SK-N-SH (cell line): ENCODE results near the gene ZNF429. TPM values are rescaled to one million over a fixed set of nuclear protein-coding genes. Genes with fewer than 3 reads are reported as not detected.
"Not testable (repeated sequence)": the region's sequence is repeated elsewhere in the genome, so short reads cannot be mapped to it uniquely, and the experiment has no call there.

Experiments
- CTCF ChIA-PET: fragments of 300-600, 350-600 bp; formaldehyde crosslinking; extraction: SDS; loops from one replicate; lab custom pipeline; 2021; lab: Yijun Ruan, JAX
- POLR2A ChIA-PET: fragments of 350-600 bp; sonication (Branson Sonifier 250); formaldehyde crosslinking; extraction: SDS; loops from one replicate; lab custom pipeline; 2020; ENCODE audit warnings: antibody characterized with exemption, inconsistent platforms; lab: Yijun Ruan, JAX
- DNase-seq: peaks from one replicate; pipeline ENCODE4 v3.0.0; 2012
- H2AFZ ChIP-seq: fragments of 200-600 bp; sonication (generic); 2 replicates; pipeline ENCODE4 v1.8.1; 2016; ENCODE audit warnings: antibody characterized with exemption, mild to moderate bottlenecking, low read depth
- H3F3A ChIP-seq: fragments of 200-600 bp; sonication (generic); replicated peaks from 2 replicates; pipeline ENCODE3; 2016; ENCODE audit warnings: antibody characterized with exemption, mild to moderate bottlenecking; ENCODE audit not compliant: insufficient read depth
- H3K27ac ChIP-seq, 2 experiments: fragments of 200-500 bp in 1 of 2; fragments of 200-600 bp in 1 of 2; sonication (Bioruptor generic) in 1 of 2; sonication (generic), shearing (Covaris generic) in 1 of 2; 2 replicates each; pipeline versions ENCODE4 v1.5.1 to v1.6.1; 2014 to 2016; ENCODE audit warnings: low read depth in 2 of 2, inconsistent platforms in 1 of 2, low read length in 1 of 2, mild to moderate bottlenecking in 1 of 2, mixed read lengths in 1 of 2
- H3K27me3 ChIP-seq: fragments of 200-600 bp; sonication (generic), shearing (Covaris generic); 2 replicates; pipeline ENCODE4 v1.6.1; 2016; ENCODE audit warnings: mixed run types; ENCODE audit not compliant: insufficient read depth
- H3K36me3 ChIP-seq, 2 experiments: fragments of 200-500 bp in 1 of 2; fragments of 200-600 bp in 1 of 2; sonication (Bioruptor generic) in 1 of 2; sonication (generic) in 1 of 2; replicated peaks in 1 of 2; 2 replicates each; pipeline versions ENCODE3 to v1.5.1; 2014 to 2016; ENCODE audit warnings: low read length in 1 of 2, mild to moderate bottlenecking in 1 of 2; ENCODE audit not compliant: insufficient read depth in 2 of 2, control insufficient read depth in 1 of 2
- H3K4me1 ChIP-seq, 2 experiments: fragments of 200-500 bp in 1 of 2; fragments of 200-600 bp in 1 of 2; sonication (Bioruptor generic) in 1 of 2; sonication (generic), shearing (Covaris generic) in 1 of 2; 2 replicates each; pipeline versions ENCODE4 v1.5.1 to v1.6.1; 2014 to 2016; ENCODE audit warnings: low read depth in 1 of 2, low read length in 1 of 2, mixed run types in 1 of 2; ENCODE audit not compliant: insufficient read depth in 2 of 2, control insufficient read depth in 1 of 2
- H3K4me2 ChIP-seq: fragments of 200-600 bp; sonication (generic), shearing (Covaris generic); 2 replicates; pipeline ENCODE4 v1.6.1; 2017; ENCODE audit warnings: mixed run types
- H3K4me3 ChIP-seq, 2 experiments: fragments of 200-500 bp in 1 of 2; fragments of 200-600 bp in 1 of 2; sonication (Bioruptor generic) in 1 of 2; sonication (generic), shearing (Covaris generic) in 1 of 2; 2 replicates each; pipeline versions ENCODE4 v1.5.1 to v1.8.1; 2014 to 2016; ENCODE audit warnings: low read depth in 2 of 2, inconsistent platforms in 1 of 2, low read length in 1 of 2, mild to moderate bottlenecking in 1 of 2, mixed read lengths in 1 of 2, moderate library complexity in 1 of 2
- H3K79me2 ChIP-seq: fragments of 200-600 bp; sonication (generic); 2 replicates; pipeline ENCODE4 v1.8.1; 2017; ENCODE audit warnings: mild to moderate bottlenecking; ENCODE audit not compliant: insufficient read depth
- H3K9ac ChIP-seq: fragments of 200-600 bp; sonication (generic); 2 replicates; pipeline ENCODE4 v1.6.1; 2017; ENCODE audit warnings: mixed run types
- H3K9me2 ChIP-seq: fragments of 200-600 bp; sonication (generic); 2 replicates; pipeline ENCODE4 v1.6.1; 2017; ENCODE audit warnings: mixed run types
- H3K9me3 ChIP-seq: fragments of 200-600 bp; sonication (generic); 2 replicates; pipeline ENCODE4 v1.6.1; 2017; ENCODE audit warnings: mixed run types, mild to moderate bottlenecking, moderate library complexity
- H4K20me1 ChIP-seq: fragments of 200-600 bp; sonication (generic); 2 replicates; pipeline ENCODE4 v1.6.1; 2017; ENCODE audit warnings: mild to moderate bottlenecking, mixed run types; ENCODE audit not compliant: insufficient read depth
- EZH2phosphoT487 ChIP-seq: fragments of 200-600 bp; sonication (generic); IDR thresholded peaks from 2 replicates; pipeline ENCODE4 v1.6.1; 2017; ENCODE audit warnings: low read depth, mixed run types, mild to moderate bottlenecking, antibody characterized with exemption, moderate library complexity, borderline replicate concordance
- GATA2 ChIP-seq: sonication (generic); formaldehyde crosslinking; IDR thresholded peaks from 2 replicates; pipeline ENCODE4 v1.5.0; 2020; ENCODE audit warnings: mild to moderate bottlenecking, missing genetic modification reagents
- NRF1 ChIP-seq: IDR thresholded peaks from 2 replicates; pipeline ENCODE4 v1.6.1; 2012; ENCODE audit warnings: low read depth, mild to moderate bottlenecking, low read length
- RAD21 ChIP-seq: IDR thresholded peaks from 2 replicates; pipeline ENCODE4 v1.6.1; 2012; ENCODE audit warnings: mild to moderate bottlenecking, low read length
- RCOR1 ChIP-seq: fragments of 150-350 bp; IDR thresholded peaks from 2 replicates; pipeline ENCODE4 v1.6.1; 2017; ENCODE audit warnings: antibody characterized with exemption, low read length
- RFX5 ChIP-seq: IDR thresholded peaks from 2 replicates; pipeline ENCODE4 v1.6.1; 2012; ENCODE audit warnings: mild to moderate bottlenecking, improper control_type of control experiment, low read length
- TAF1 ChIP-seq: IDR thresholded peaks from 2 replicates; pipeline ENCODE4 v1.6.1; 2012; ENCODE audit warnings: low read depth, mild to moderate bottlenecking, low read length, moderate library complexity, borderline replicate concordance
- WGBS: methylation state at CpG from one replicate; pipeline ENCODE4 v1.1.6; 2017; ENCODE audit warnings: low lambda C conversion rate; 5-methylcytosine and 5-hydroxymethylcytosine counted together
- polyA plus RNA-seq, 3 experiments: library from polyadenylated mRNA; depleted of rRNA; stranded (reverse); fragments of >200 nt; gene quantifications; 2 replicates each; pipeline ENCODE4 v1.2.3, GENCODE V29; 2012

Gene ZNF429
- polyA plus RNA-seq, 1 of the 3 experiments (the other 2 are of a cell fraction): 5.6 TPM

- no peak for DNase-seq
- H4K20me1 ChIP-seq: no peaks in the 10 kb centered on the region
- no peaks in the 10 kb centered on the region for H3K9me3 ChIP-seq
- no peaks in the 10 kb centered on the region for H3K79me2 ChIP-seq
- no peak for TF ChIP-seq RAD21
- no peak for TF ChIP-seq RFX5
- TF ChIP-seq TAF1: no peak
- no peak for TF ChIP-seq EZH2phosphoT487
- TF ChIP-seq RCOR1: no peak
- peak overlapping the region in 1 of 2 experiments; percentile 48; a peak in 2 of 4 replicates for H3K27ac ChIP-seq
- CTCF ChIA-PET: no interaction called here
- H3F3A ChIP-seq: no peaks in the 10 kb centered on the region
- peaks cover 0 to 20% of the 10 kb centered on the region in 2 experiments; a peak in 2 of 4 replicates for H3K4me1 ChIP-seq
- no peak overlapping the region for H3K4me2 ChIP-seq
- H3K36me3 ChIP-seq: no peaks in the 10 kb centered on the region
- H3K9me2 ChIP-seq: no peaks in the 10 kb centered on the region
- H3K27me3 ChIP-seq: no peaks in the 10 kb centered on the region
- 33% methylated on average over 1 of the region's 1 CpG for WGBS
- H3K4me3 ChIP-seq: no peak overlapping the region
- no peak overlapping the region for H2AFZ ChIP-seq
- POLR2A ChIA-PET: interaction anchor here (1.0 kb wide), 1 partner anchor 16 kb away, joined by 3 read pairs; no protein-coding TSS in a partner anchor
- H3K9ac ChIP-seq: no peak overlapping the region
Measured at GRCh38 chr19:21602082-21602658, 96.8 kb downstream of the ZNF429 start.

DNA sequence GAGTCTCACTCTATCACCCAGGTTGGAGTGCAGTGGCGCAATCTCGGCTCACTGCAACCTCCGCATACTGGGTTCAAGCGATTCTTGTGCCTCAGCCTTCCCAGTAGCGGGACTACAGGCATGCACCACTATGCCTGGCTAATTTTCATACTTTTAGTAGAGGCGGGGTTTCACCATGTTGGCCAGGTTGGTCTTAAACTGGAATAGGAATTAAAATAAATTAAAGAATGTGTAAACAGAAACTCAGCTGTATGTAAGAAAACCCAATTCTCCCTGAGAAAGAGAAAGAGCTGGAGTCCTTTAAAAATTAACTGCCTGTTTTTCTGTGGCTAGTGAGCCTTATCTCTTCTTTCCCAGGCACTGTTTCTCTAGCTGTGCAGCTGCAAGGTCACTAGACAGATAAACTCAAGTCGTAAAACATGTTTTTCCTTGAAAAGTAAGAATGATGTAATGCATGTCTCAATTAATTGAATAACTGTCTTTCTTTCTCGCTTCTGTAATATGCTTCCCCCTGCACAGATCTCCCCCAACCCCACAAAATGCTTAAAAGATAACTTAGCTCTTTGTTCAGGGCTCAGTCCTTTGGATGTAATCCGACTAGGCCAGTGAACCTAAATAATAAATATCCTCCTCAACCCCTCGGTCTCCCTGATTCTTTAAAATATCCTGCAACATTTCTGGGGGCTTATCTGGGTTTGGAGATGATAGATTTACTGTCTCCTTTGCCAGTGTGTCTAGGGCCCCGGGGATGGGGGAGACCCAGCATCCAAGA is 97.4 kb downstream of the ZNF429 start:
- H2AFZ ChIP-seq, H3K9me3 ChIP-seq, H3F3A ChIP-seq, H3K27me3 ChIP-seq, H3K9me2 ChIP-seq, CTCF ChIA-PET, H3K9ac ChIP-seq, H3K36me3 ChIP-seq, H4K20me1 ChIP-seq, H3K79me2 ChIP-seq: not testable (repeated sequence)
- H3K4me2 ChIP-seq: peak overlapping the region; percentile 58; the same call in 1 of the 2 replicates
- H3K4me1 ChIP-seq: peaks cover 0 to 20% of the 10 kb centered on the region in 2 experiments; a peak in 2 of 4 replicates
- peak; percentile 31; the same call in 1 of the 2 replicates for TF ChIP-seq GATA2 (CRISPR knock-in tag)
- peak overlapping the region in 1 of 2 experiments; percentile 47; a peak in 1 of 4 replicates for H3K4me3 ChIP-seq
- peak; percentile 41 for DNase-seq
- POLR2A ChIA-PET: interaction anchor here (1.0 kb wide), 1 partner anchor 16 kb away, joined by 3 read pairs; no protein-coding TSS in a partner anchor
- WGBS: 28% methylated on average over 11 of the region's 11 CpGs
- H3K27ac ChIP-seq: peak overlapping the region in 1 of 2 experiments; percentile 89; a peak in 2 of 4 replicates

DNA sequence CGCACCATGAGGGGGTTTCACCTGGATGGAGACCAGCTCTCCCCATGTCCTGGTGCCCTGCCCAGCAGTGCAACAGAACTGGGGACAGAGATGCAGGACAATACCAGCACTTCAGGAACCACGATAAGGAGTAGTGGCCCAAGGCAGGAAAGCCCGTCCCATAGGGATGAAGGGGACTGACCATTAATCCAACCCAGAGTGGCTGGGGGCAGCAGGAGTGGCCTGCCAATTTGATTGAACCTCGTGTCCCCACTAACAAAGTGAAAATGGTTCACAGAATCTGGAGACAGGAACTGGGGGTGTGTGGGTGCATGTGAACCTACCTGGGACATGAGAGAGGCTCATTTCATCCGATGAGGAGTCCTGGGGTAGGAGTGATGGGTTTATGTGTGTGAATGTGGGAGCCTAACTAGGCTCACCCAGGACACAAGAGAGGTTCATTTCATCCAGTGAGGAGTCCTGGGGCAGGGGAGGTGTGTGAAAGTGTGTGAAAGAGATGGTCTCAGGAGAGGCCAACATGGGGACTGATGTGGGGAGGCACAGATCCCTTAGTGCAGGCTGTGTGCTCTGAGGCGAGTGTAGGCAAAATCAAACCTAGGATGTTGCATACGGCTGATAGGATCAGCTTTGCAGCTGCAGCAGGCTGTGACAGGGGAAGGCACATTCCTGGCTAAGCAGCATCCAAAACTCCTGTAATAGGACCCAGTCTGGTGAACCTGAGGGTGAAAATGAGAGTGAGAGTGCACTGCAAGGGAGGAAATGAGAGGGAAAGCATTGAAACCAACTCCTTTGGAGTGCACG is 98.2 kb downstream of the ZNF429 start:
- TF ChIP-seq GATA2 (CRISPR knock-in tag): peak; percentile 50; the same call in 1 of the 2 replicates
- TF ChIP-seq NRF1: no peak
- peak overlapping the region in 1 of 2 experiments; percentile 89; a peak in 2 of 4 replicates for H3K27ac ChIP-seq
- no peak overlapping the region for H2AFZ ChIP-seq
- peak overlapping the region; percentile 33 to 47; a peak in 3 of 4 replicates for H3K4me3 ChIP-seq
- H3K27me3 ChIP-seq: no peaks in the 10 kb centered on the region
- H3K36me3 ChIP-seq: no peaks in the 10 kb centered on the region
- no peaks in the 10 kb centered on the region for H3F3A ChIP-seq
- peaks cover 0 to 20% of the 10 kb centered on the region in 2 experiments; a peak in 2 of 4 replicates for H3K4me1 ChIP-seq
- no peak for DNase-seq
- H3K9ac ChIP-seq: no peak overlapping the region
- WGBS: 15% methylated on average over 6 of the region's 8 CpGs
- H4K20me1 ChIP-seq: no peaks in the 10 kb centered on the region
- H3K9me2 ChIP-seq: no peaks in the 10 kb centered on the region
- no peaks in the 10 kb centered on the region for H3K79me2 ChIP-seq
- ChIA-PET CTCF (no interaction called here), POLR2A (interaction anchor here (1.0 kb wide), 1 partner anchor 15 kb away, joined by 3 read pairs; no protein-coding TSS in a partner anchor)
- peak overlapping the region; percentile 58 for H3K4me2 ChIP-seq
- H3K9me3 ChIP-seq: no peaks in the 10 kb centered on the region
